Cardiac muscle cell (in vitro differentiated cells and primary cell): ENCODE results near the gene TUBB4B. TPM values are rescaled to one million over a fixed set of nuclear protein-coding genes. Genes with fewer than 3 reads are reported as not detected.

ENCODE experiments used
- DNase-seq, 2 donors: peaks; one replicate each; pipeline versions ENCODE4 v3.0.0 to v3.0.0-alpha.2; 2010 to 2017; ENCODE audit warnings: low read depth in 1 of 2, low spot score in 1 of 2
- H3K27ac ChIP-seq: fragments of 200-600 bp; sonication (generic); 2 replicates; pipeline ENCODE4 v1.5.1; 2016
- H3K27me3 ChIP-seq: fragments of 200-600 bp; sonication (generic); 2 replicates; pipeline ENCODE4 v1.6.0; 2016; ENCODE audit warnings: control low read depth
- H3K36me3 ChIP-seq: fragments of 200-600 bp; sonication (generic); 2 replicates; pipeline ENCODE4 v1.5.1; 2016; ENCODE audit warnings: control low read depth
- H3K4me1 ChIP-seq: fragments of 200-600 bp; sonication (generic); 2 replicates; pipeline ENCODE4 v1.8.1; 2017; ENCODE audit warnings: low read depth, mild to moderate bottlenecking, mixed run types
- H3K4me3 ChIP-seq: fragments of 200-600 bp; sonication (generic); 2 replicates; pipeline ENCODE4 v1.5.1; 2016; ENCODE audit warnings: mild to moderate bottlenecking
- H3K9me3 ChIP-seq: fragments of 200-600 bp; sonication (generic); 2 replicates; pipeline ENCODE4 v1.5.1; 2017; ENCODE audit warnings: low read depth, mild to moderate bottlenecking, control low read depth
- polyA plus RNA-seq: library from polyadenylated mRNA; unstranded; fragments of >200 nt; fragmentation: Nextera tagmentation; extraction: Ambion mirVana; gene quantifications from 2 replicates; pipeline ENCODE4 v1.2.1, GENCODE V29; 2016
- total RNA-seq: library from RNA; depleted of rRNA; stranded (reverse); fragments of >200 nt; gene quantifications from 2 replicates; pipeline ENCODE4 v1.2.3, GENCODE V29; 2016
- TF ChIP-seq, protein P1 (sequence below): IDR thresholded peaks from 2 replicates; pipeline ENCODE4 v1.5.1; 2012; ENCODE audit warnings: low read depth, mild to moderate bottlenecking, low read length

The TUBB4B gene
- total and polyA plus RNA-seq, 2 experiments from 2014 or later = 540 to 745 TPM

DNA sequence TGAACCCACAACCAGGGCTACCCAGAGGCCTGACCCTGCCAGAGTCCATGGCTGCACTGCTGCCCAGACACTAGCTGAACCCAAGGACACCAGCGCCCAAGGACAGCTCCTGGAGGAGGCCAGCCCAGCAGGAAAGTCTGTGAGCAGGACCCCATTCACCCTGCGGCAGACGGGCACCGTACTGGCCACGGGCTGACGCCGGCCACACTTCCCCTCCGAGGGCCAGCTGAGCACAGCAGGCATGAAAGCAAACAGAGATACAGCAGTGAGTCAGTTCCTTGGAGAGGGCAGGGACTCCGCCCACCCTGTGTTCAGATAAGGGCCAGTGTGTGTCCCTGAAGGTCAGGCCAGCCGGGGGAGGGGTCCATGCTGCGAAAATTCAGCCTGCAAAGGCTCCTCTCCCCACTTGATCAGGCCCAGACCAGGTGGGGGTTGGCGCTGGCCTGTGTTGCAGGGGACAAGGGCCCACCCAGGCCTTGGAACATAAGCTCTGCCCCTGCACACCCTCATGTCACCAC, 22.3 kb upstream of the TUBB4B start:
- peak; percentile 65 to 68 for DNase-seq
- Histone ChIP-seq H3K9me3 (no peaks in the 10 kb centered on the region), H3K4me1 (peaks cover 31% of the 10 kb centered on the region), H3K4me3 (no peak overlapping the region), H3K36me3 (no peaks in the 10 kb centered on the region), H3K27me3 (no peaks in the 10 kb centered on the region), H3K27ac (peak overlapping the region; percentile 90)
- TF ChIP-seq, protein P1, sequence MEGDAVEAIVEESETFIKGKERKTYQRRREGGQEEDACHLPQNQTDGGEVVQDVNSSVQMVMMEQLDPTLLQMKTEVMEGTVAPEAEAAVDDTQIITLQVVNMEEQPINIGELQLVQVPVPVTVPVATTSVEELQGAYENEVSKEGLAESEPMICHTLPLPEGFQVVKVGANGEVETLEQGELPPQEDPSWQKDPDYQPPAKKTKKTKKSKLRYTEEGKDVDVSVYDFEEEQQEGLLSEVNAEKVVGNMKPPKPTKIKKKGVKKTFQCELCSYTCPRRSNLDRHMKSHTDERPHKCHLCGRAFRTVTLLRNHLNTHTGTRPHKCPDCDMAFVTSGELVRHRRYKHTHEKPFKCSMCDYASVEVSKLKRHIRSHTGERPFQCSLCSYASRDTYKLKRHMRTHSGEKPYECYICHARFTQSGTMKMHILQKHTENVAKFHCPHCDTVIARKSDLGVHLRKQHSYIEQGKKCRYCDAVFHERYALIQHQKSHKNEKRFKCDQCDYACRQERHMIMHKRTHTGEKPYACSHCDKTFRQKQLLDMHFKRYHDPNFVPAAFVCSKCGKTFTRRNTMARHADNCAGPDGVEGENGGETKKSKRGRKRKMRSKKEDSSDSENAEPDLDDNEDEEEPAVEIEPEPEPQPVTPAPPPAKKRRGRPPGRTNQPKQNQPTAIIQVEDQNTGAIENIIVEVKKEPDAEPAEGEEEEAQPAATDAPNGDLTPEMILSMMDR = no peak

DNA sequence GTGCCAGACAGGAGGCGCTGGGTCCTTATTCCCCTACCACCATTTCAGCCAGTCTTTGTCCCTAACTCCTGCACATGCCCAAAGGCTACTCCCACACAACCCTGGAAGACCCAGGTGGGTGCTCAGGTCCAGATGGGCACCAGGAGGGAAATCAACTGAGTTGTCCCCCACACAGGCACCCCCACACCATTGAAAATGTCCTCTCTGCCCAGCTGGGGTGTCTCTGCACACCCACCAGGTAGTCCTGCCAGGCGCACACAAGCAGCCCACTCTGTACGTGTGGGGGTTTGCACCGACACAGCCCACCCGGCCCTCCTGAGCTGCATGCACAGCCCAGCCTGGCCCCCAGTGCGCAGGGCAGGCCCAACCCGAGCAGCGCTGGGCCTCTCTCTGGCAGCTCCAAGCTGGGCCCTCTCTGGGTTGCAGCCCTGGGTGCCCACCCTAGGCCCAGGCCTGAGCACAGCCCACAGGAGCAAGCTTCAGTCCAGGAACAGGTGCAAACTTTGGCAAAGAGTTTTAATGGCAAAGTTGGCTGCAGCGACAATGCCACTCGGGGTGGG, 21.2 kb upstream of the TUBB4B start:
- Histone ChIP-seq H3K9me3 (no peaks in the 10 kb centered on the region), H3K36me3 (no peaks in the 10 kb centered on the region), H3K4me1 (peaks cover 31% of the 10 kb centered on the region), H3K27me3 (no peaks in the 10 kb centered on the region), H3K27ac (peak overlapping the region; percentile 80), H3K4me3 (no peak overlapping the region)
- TF ChIP-seq, protein P1 = no peak
- DNase-seq = no peak

DNA sequence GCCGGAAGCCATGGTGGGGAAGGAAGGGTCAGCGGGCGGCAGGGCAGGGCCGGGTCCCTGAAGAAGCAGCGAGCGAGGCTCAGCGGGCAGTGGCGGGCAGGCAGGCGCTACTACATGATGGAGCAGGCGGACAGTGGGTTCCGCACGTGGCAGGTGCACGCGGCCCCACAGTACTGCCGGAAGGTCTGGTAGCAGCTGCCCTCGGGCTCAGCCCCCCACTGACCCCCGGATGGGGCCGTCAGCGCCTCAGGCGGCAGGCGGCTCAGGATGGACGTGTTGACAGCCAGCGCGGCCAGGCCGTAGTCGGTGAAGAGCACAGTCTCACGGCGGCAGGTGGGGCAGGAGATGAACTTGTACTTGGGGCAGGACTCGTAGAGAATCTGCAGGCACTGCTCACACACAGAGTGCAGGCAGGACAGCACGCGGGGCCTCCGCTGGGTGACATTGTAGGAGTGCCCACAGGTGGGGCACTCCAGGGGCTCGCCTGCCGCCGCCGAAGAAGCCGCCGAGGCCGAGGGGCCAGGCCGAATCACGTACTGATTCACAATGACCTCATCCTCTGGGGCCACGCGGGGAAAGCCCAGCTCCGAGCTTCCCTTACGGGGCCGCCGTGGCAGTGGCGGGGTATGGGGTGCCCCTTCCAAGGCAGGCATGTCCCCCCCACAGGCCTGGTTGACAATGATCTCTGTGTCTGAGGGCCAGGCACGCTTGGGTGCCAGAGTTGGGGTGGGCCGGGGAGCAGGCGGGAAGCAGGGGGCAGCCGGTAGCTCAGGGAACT, 20.6 kb upstream of the TUBB4B start:
- Histone ChIP-seq H3K9me3 (no peaks in the 10 kb centered on the region), H3K36me3 (no peaks in the 10 kb centered on the region), H3K27ac (peak overlapping the region; percentile 80), H3K27me3 (no peaks in the 10 kb centered on the region), H3K4me1 (peaks cover 31% of the 10 kb centered on the region), H3K4me3 (no peak overlapping the region)
- DNase-seq = no peak
- TF ChIP-seq, protein P1 = no peak

DNA sequence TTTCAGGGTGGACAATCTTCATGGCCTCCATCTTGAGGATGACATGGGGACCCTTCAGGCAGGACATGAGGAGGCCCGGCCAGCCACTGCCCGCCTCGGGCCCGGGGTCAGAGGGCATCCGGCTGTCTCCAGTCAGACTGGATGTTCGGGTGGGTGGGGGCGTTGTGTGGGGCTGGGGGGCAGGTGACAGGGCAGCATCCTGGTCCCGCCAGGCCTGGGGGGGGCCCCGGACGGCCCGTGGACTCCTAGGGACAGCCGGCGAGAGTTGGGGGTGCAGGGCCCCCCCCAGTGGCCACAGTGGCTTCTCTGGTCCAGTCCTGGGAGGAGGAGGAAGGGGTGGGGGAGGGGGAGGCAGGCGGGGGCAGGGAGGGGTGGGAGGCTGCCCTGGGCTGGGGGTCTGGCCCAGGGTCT, 20.0 kb upstream of the TUBB4B start:
- Histone ChIP-seq H3K4me3 (peak overlapping the region; percentile 59), H3K27ac (peak overlapping the region; percentile 80), H3K4me1 (peaks cover 31% of the 10 kb centered on the region), H3K27me3 (no peaks in the 10 kb centered on the region), H3K9me3 (no peaks in the 10 kb centered on the region), H3K36me3 (no peaks in the 10 kb centered on the region)
- TF ChIP-seq, protein P1 = no peak
- no peak for DNase-seq

DNA sequence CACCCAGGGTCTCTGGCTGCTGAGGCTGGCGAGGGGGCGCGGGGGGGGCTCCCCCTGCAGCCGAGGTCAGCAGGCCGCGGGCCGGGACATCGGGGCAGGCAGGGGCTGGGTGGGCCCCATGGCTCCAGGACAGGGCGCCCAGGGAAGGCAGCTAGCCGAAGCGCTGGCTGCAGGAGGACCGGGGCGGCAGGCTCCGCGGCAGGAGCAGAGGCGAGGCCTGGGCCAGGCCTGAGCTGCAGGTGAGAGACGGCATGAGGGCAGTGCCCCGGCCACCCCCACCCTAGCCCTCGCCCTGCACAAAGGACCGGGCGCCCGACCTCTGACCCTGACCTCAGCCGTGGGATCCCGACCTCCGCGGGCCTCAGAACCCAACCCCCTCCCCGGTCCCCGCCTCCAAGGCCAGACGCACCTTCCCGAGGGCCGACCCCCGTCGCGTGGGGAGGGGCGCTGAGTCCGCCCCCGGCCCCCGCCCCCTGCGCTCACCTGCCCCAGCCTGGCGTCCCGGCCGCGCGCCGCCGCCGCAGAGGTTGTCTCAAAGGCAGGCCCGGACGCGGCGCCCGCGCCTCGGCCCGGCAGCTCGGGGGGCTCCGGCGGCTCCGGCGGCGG, 19.5 kb upstream of the TUBB4B start:
- H3K36me3 ChIP-seq = no peaks in the 10 kb centered on the region
- H3K4me1 ChIP-seq = peaks cover 31% of the 10 kb centered on the region
- H3K27me3 ChIP-seq = no peaks in the 10 kb centered on the region
- peak in 1 of 2 donors; percentile 57 for DNase-seq
- peak overlapping the region; percentile 59 for H3K4me3 ChIP-seq
- no peaks in the 10 kb centered on the region for H3K9me3 ChIP-seq
- TF ChIP-seq, protein P1 = no peak
- H3K27ac ChIP-seq = peak overlapping the region; percentile 80
